ENCODE data around the gene FRY.

GRCh38 chr13:32107474-32107873, 75.9 kb downstream of the FRY start:
- TF ChIP-seq CTCF (IDR thresholded peaks at IDR 0.05) (no peak), POLR2A (IDR thresholded peaks at IDR 0.05) (no peak)
